Measurements from ENCODE around the gene DNAH1.
A peak's percentile ranks its signal among the peaks of the same experiment; 100 is the strongest.

The DNAH1 gene

DNA sequence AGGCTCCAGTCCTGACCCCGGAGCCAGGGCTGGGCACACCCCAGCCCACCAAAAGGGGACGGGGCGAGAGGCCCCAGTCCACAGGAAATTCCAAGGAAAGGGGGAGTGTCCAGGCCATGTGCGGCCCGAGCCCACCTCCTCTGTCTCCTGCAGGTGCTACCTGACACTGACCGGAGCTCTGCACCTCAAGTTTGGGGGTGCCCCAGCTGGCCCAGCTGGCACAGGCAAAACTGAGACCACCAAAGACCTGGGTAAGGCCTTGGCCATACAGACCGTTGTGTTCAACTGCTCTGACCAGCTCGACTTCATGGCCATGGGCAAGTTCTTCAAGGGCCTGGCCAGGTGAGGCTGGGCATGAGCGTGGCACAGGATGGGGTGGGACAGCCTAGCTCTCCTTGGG lies 44.9 kb downstream of the DNAH1 start:
- no peak for DNase-seq

DNA sequence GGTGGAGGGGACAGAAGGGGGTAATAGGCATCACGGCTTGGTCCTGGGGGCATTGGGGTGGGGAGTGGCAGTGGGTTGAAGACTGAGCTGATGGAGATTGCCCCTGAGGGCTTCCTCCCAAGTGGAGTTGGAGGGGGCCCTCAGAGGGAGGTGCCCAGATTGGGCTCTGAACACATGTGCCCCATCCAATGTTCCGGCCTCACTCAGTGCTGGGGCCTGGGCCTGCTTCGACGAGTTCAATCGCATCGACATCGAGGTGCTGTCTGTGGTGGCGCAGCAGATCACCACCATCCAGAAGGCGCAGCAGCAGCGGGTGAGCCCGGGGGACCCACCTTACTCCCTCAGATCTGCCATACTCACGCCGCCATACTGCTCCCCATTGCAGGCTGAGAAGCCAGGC lies 45.3 kb downstream of the DNAH1 start:
- DNase-seq: no peak

DNA sequence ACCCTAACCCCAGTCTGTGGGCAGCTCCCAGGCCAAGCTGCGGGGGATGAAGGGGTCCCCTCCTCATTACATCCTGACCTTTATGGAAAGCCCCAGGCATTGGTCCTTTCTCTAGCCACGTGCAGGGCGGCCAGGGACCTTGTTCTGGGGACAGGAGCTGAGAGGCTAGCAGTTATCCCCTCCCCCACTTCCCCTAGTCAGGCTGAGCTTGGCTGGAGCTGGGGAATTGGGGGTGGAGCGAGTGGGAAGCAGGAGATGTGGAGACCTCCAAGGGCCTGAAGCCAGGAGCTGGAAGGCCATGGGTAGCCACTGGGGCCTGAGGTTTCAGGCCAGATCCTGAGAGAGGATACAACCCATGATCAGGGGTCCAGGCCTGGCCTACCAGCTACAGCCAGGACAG lies 45.8 kb downstream of the DNAH1 start:
- no peak for DNase-seq

DNA sequence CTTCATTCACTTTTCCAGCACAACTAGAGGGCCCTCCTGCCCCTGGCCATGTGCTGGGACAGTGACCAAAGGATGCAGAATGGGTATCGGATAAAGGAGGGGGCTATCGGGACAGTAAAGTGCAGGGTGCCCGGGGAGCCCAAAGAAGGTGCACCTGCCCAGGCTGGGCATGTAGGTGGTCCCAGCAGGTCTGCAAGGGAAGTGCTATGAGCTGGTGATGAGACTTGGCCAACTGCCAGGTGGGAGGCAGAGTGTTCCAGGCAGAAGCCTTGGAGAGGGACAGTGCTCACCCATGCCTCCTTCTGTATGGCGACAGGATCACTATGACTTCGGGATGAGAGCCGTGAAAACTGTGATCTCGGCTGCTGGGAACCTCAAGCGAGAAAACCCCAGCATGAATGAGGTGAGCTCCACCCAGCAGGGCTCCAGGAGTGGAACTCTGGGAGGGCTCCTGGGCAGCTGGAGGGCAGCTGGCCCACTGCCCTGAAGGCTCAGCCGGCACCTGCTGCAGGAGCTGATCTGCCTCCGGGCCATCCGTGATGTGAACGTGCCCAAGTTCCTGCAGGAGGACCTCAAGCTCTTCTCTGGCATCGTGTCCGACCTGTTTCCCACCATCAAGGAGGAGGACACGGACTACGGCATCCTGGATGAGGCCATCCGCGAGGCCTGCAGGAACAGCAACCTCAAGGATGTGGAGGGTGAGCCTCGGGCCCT lies 48.4 kb downstream of the DNAH1 start:
- DNase-seq: no peak

DNA sequence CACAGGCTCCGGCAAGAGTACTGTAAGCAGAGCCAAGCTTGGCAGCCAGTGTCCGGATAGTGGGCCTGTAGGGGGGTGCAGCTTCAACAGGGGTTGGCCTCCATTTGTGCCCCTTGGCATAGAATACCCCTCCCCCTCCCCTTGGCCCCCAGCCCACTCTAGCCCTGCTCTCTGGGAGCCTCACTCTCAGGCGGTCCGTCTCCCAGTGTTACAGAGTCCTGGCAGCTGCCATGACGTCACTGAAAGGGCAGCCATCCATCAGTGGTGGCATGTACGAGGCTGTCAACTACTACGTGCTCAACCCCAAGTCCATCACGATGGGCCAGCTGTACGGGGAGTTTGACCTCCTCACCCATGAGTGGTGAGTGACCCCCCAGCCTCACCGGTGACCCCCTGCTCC lies 50.4 kb downstream of the DNAH1 start:
- DNase-seq: no peak

DNA sequence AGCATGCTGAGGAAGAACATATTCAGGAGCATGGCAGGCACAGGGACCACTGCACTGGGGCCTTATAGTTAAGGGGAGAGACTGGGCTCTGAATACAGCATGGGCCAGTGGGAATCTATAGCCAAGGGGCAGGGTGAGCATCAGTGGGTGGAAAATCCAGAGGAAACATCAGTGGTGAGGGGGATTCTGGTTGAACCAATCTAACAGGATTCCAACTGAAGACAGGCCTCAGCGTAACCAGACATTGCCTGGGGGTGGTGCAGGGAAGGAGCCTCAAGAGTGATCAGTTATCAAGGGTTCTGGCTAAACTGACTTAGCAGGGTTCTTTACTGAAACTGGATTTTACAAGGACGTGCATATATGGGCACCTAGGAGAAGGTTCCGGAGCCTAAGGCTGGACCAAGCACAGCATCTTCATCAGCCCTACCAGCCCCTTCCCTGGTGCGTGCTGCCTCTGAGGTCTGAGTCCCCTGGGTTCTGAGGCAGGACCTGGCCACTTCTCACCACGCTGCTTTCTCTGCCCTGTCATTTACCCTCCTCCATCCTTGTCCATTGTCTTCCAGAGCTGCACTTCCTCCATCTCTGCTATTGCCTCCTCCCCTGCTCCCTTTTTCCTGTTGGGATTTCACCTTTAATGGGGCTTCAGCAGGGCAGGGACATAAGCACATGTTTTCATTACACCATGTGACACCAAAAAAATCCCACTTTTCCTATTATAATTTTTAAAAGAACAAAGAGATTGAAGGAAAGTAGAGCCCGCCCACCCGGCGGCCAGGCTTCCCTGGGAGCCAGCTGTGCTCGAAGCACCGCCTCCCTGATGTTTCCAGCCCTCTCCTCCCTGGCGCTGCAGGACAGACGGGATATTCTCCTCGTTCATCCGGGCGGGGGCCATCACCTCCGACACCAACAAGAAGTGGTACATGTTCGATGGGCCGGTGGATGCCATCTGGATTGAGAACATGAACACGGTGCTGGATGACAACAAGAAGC lies 52.1 kb downstream of the DNAH1 start:
- no peak for DNase-seq

DNA sequence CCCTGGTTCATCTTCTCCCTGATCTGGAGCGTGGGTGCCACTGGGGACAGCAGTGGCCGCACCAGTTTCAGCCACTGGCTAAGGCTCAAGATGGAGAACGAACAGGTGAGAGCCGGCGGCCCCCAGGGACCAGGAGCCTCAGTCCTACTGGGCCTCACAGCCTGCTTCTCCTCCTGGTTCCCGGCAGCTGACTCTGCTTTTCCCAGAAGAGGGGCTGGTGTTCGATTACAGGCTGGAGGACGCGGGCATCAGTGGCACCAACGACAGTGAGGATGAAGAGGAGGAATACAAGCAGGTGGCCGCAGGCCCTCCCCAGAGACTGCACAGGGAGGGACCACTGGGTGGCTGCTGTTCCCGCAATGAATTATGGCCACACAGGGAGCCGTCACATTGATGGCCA lies 54.4 kb downstream of the DNAH1 start:
- peak in 1 of 3 experiments; percentile 20 for DNase-seq

DNA sequence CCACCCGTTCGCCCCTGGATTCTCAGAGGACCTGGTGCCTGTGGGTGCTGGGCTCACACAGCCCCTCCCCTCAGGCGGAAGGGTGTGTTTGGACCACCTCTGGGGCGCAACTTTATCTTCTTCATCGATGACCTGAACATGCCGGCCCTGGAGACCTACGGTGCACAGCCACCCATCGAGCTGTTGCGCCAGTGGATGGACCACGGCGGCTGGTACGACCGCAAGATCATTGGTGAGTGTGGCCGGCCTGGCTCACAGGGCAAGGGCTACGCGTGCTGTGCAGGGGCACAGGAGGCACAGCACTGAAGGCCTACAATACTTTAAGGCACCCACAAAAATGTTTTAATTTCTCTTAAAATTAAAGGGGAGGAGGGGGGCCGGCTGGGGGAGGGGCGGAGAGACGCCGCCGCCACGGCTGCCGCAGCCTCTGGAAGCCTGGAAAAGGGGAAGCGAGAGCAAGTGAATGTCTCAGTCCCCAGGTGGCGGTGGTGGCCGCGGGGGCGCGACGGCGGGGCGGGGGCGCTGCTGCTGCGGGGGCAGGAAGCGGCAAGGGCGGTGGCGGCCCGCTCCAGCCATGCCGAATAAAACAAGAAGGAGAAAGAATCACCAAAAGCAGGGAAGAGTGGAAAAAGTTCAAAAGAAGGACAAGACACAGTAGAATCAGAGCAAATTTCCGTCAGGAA lies 56.8 kb downstream of the DNAH1 start:
- no peak for DNase-seq

DNA sequence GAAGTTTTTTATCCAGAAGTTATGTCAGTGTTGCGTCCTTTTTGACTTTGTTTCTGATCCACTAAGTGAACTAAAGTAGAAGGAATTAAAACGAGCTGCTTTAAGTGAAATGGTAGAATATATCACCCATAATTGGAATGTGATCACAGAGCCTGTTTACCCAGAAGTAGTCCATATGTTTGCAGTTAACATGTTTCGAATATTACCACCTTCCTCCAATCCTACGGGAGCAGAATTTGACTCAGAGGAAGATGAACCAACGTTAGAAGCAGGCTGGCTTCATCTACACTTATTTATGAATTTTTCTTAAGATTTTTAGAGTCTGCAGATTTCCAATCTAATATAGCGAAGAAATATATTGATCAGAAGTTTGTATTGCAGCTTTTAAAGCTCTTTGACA lies 57.6 kb downstream of the DNAH1 start:
- DNase-seq: no peak

DNA sequence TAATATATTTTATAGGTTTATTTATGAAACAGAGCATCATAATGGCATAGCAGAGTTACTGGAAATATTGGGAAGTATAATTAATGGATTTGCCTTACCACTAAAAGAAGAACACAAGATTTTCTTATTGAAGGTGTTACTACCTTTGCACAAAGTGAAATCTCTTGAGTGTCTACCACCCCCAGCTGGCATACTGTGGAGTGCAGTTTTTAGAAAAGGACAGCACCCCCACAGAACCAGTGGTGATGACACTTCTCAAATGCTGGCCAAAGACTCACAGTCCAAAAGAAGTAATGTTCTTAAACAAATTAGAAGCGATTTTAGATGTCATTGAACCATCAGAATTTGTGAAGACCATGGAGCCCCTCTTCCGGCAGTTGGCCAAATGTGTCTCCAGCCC lies 58.1 kb downstream of the DNAH1 start:
- peak in 1 of 3 experiments; percentile 0 for DNase-seq

DNA sequence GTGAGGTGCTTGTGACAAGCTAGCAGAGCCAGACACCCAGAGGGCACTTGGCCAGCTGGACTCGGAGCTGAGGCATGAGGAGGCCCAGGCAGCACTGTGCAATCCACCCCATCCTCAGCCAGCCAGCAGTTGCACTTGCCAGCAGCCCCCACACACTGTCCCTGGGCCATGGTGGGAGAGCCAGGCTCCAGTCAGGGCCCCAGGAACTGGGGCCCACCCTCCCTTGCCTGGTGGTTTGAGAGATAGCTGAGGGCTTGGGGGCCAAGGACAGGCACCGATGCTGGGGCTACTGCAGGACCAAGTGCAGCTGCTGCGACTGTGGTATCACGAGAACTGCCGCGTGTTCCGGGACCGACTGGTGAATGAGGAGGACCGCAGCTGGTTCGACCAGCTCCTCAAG lies 63.5 kb downstream of the DNAH1 start:
- no peak for DNase-seq

DNA sequence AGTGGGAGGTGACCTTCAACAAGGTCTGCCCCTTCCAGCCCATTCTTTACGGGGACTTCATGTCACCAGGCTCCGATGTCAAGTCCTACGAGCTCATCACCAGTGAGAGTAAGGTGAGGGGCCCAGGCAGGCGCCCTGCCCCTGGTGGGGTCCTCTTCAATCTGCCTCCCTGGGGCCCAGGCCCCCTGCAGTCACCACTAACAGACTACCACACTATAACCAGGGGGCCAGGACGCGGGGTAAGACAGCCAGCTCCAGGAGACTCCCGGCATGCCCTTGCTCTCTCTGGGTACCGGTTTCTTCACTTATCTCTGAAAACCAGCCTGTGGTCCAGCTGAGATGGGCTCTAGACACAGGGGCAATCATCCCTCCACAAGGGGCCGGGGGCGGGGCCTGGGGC lies 63.9 kb downstream of the DNAH1 start:
- DNase-seq: no peak

DNA sequence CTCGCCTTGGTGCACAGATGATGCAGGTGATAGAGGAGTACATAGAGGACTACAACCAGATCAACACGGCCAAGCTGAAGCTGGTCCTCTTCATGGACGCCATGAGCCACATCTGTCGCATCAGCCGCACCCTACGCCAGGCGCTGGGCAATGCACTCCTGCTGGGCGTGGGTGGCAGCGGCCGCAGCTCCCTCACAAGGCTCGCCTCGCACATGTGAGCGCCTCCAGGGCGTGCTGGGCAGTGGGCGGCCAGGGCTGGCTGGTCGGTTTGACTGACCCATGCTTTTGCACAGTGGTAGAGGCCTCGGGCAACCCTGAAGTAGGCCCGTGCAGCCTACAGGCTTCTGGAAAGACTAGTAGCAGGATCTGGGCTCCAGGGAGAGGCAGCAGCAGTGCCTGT lies 65.5 kb downstream of the DNAH1 start:
- DNase-seq: no peak

DNA sequence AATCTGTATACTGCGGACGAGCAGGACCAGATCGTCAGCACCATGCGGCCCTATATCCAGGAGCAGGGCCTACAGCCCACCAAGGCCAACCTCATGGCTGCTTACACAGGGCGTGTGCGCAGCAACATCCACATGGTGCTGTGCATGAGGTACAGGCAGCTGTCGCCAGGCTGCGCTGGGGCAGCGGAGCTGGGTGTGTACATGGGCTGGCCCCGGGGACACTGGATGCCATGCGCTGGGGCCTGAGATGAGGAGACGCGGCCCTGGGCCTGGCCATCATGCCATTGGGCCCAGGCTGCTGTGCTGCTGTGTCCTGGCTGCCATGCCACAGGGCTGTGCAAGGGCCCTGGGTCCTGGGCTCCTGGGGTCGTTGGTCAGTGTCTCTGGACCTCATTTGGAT lies 67.3 kb downstream of the DNAH1 start:
- DNase-seq: no peak

DNA sequence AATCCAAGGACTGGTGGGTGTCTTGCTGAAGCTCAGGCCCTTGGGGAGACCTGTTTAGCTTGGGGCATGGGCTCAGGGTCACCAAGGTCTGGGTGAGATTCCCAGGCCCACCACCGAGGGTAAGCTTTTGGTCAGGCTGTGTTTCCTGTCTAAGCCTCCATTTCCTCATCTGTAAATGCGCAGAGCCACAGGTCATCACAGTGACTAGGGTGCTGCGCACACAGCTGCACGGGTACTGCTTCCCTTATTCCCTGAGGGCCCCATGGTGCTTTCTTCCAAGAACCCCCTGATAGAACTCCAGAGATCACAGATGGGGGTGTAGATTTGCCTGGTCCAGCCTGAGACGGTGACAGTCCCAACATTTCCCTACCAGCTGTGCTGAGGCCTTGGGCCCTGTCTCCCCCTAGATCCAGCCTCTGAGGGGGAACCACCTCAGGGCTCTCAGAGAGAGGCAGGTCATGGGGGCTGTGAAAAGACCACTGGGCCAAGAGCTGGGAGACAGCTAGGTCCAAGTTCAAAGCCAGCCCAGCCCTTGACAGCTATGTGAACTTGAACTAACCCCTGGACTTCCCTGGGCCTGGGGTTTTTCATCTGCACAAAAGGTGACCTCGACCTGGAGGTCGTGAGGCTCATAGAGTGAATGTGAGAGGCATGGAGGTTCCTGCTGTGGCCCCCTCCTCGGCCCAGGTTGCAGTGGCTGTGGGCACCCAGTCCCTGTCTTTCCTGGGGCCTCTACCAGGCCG lies 68.1 kb downstream of the DNAH1 start:
- no peak for DNase-seq

DNA sequence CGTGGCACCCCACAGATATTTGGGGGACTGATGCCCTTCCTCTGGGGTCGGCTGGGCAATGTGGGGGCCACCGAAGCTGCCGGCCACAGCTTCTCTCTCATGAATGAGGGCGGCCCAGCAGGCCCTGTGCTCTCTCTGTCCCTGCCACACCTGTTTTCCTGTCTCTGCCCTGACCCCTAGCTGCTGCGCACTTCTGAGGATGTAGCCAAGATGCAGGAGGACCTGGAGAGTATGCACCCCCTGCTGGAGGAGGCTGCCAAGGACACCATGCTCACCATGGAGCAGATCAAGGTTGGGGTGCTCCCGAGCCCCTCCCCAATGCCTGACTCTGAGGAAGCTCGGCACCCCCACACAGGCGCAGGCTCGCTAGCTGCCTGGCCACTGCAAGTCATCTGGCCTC lies 69.0 kb downstream of the DNAH1 start:
- DNase-seq: peak in 2 of 3 experiments; percentile 28 to 35

DNA sequence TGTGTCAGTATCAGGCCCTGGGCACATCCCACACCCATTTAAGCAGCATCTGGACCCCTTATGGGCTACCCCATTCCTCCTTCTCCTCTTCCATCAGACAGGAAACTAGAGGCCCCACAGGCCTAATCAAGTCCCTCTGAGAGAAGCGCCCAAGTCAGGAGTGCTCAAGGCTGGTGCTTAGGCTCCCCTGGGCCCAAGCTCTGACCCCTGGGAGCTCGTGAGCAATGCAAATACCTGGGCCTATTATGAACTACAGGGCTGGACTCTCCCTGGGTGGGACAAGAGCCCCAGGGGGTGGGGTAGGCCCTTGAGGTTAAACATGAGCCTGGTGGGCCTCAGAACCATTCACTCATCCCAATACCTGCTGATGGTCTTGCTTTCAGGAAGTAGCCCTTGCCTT lies 71.4 kb downstream of the DNAH1 start:
- DNase-seq: no peak

DNA sequence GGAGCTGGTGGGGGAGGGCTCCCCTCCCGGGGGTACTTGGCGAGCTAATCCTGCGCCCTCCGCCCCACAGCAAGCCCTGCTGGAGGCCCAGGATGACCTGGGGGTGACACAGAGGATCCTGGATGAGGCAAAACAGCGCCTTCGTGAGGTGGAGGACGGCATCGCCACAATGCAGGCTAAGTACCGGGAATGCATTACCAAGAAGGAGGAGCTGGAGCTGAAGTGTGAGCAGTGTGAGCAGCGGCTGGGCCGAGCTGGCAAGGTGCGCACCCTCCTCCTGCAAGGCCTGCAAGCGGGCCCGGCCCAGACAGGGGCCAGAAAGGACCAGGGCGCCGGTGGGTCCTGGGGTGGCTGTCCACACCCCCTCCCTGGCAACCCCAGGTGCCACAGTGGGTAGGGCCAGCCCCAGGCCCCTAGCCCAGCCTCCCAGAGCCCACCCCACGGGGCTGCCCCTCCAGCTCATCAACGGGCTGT lies 72.3 kb downstream of the DNAH1 start:
- DNase-seq: no peak

DNA sequence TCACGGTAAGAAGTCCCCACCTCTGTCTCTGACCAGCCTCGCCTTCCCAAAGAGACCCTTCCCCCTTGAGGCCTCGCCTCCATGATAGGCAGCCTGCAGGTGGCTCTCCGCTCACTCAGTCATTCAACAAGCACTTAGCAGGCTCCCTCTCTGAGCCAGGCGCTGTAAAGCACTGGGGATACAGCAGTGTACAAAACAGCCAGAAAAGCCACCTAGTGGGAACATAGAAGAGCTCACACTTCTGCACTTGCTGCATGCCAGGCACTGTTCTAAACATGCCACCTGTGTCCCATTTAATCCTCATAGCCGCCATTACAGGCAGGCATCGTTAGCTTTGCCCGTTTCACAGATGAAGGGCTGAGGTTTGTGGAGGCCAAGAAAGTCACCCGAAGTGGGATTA lies 72.8 kb downstream of the DNAH1 start:
- no peak for DNase-seq

DNA sequence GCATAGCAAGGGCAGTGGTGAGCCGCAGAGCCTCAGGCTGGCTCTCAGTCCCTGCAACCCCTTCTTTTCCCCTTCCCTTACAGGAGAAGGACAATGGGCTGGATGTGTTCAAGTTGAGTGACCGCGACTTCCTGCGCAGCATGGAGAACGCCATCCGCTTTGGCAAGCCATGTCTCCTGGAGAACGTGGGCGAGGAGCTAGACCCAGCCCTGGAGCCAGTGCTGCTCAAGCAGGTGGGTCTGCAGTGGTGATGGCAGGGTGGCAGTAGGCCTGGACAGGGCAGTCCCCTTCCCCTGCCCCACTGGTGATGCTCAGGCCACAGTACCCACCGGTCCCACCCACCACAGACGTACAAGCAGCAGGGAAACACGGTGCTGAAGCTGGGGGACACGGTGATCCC lies 75.0 kb downstream of the DNAH1 start:
- DNase-seq: no peak

DNA sequence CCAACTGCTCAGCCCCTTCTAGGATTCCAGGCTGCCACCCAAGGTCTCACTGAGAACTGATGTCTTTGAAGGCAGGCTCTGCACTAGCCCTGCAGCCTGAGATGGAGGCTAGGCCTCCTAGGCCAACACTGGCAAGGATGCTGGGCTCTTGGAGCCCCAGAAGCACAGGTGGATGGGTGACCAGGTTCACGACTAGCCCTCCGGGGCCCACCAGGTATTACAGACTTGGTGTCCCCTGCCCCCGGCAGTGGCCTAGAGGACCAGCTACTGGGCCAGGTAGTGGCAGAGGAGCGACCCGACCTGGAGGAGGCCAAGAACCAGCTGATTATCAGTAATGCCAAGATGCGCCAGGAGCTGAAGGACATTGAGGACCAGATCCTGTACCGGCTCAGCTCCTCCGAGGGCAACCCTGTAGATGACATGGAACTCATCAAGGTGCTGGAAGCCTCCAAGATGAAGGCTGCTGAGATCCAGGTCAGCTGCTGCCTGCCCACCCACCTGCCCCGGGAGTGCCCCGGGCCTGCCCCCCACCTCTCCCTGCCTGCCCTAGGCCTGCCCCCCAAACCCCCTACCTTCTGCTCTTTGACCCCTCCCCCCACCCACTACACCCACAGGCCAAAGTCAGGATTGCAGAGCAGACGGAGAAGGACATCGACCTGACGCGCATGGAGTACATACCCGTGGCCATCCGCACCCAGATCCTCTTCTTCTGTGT lies 76.3 kb downstream of the DNAH1 start:
- no peak for DNase-seq

Data from NCI-H1417 (cell line).